MCF 10A (cell line): ENCODE measurements around the gene HORMAD2. TPM values are rescaled to one million over a fixed set of nuclear protein-coding genes. Genes with fewer than 3 reads are reported as not detected.
A peak's percentile ranks its signal among the peaks of the same experiment; 100 is the strongest.

Source experiments
- BruUV-seq: library from RNA; stranded (reverse); fragments of 400-500 nt; replicated peaks from 2 replicates; lab custom pipeline; 2021; lab: Mats Ljungman, UMichigan
- CTCF ChIA-PET: fragments of 300-600 bp; sonication (Branson Sonifier 250); formaldehyde crosslinking; extraction: SDS; loops from one replicate; lab custom pipeline; 2021; ENCODE audit warnings: antibody characterized with exemption, inconsistent platforms; lab: Yijun Ruan, JAX
- POLR2A ChIA-PET: fragments of 300-600, 350-650 bp; sonication (Branson Sonifier 250); formaldehyde crosslinking; extraction: SDS; loops from one replicate; lab custom pipeline; 2020; ENCODE audit warnings: antibody characterized with exemption, inconsistent platforms; lab: Yijun Ruan, JAX
- DNase-seq: peaks from one replicate; pipeline ENCODE4 v3.0.0-alpha.2; 2018; ENCODE audit not compliant: unreplicated experiment
- H3K27ac Mint-ChIP-seq: one replicate; pipeline ENCODE4 v1.8.0; 2022; ENCODE audit warnings: mild to moderate bottlenecking, low read depth, mixed read lengths; ENCODE audit not compliant: unreplicated experiment
- H3K27me3 Mint-ChIP-seq: one replicate; pipeline ENCODE4 v1.8.0; 2022; ENCODE audit warnings: mixed read lengths; ENCODE audit not compliant: insufficient read depth, unreplicated experiment
- H3K36me3 Mint-ChIP-seq: one replicate; pipeline ENCODE4 v1.8.0; 2022; ENCODE audit warnings: mild to moderate bottlenecking, moderate library complexity, mixed read lengths; ENCODE audit not compliant: insufficient read depth, unreplicated experiment
- H3K4me1 Mint-ChIP-seq: one replicate; pipeline ENCODE4 v1.8.0; 2022; ENCODE audit warnings: mixed read lengths; ENCODE audit not compliant: insufficient read depth, unreplicated experiment
- H3K4me3 Mint-ChIP-seq: one replicate; pipeline ENCODE4 v1.8.0; 2022; ENCODE audit warnings: mild to moderate bottlenecking, moderate library complexity, mixed read lengths; ENCODE audit not compliant: unreplicated experiment
- H3K9me3 Mint-ChIP-seq: one replicate; pipeline ENCODE4 v1.8.0; 2022; ENCODE audit warnings: mixed read lengths; ENCODE audit not compliant: unreplicated experiment
- intact Hi-C: fragments of 100-400 bp; cut with micrococcal nuclease; formaldehyde crosslinking; loops from 2 replicates; pipeline ENCODE4 v1.14.1; 2022
- total RNA-seq: library from RNA; stranded (reverse); gene quantifications from 2 replicates; pipeline ENCODE4 v1.2.3, GENCODE V29; 2022
- TF ChIP-seq, protein P1 (sequence below): fragments of 200-600 bp; IDR thresholded peaks from one replicate; pipeline ENCODE4 v1.8.0; 2022; ENCODE audit warnings: antibody characterized with exemption, mild to moderate bottlenecking; ENCODE audit not compliant: unreplicated experiment

The HORMAD2 gene
- total RNA-seq, 1 experiment from 2014 or later, result not detected

DNA sequence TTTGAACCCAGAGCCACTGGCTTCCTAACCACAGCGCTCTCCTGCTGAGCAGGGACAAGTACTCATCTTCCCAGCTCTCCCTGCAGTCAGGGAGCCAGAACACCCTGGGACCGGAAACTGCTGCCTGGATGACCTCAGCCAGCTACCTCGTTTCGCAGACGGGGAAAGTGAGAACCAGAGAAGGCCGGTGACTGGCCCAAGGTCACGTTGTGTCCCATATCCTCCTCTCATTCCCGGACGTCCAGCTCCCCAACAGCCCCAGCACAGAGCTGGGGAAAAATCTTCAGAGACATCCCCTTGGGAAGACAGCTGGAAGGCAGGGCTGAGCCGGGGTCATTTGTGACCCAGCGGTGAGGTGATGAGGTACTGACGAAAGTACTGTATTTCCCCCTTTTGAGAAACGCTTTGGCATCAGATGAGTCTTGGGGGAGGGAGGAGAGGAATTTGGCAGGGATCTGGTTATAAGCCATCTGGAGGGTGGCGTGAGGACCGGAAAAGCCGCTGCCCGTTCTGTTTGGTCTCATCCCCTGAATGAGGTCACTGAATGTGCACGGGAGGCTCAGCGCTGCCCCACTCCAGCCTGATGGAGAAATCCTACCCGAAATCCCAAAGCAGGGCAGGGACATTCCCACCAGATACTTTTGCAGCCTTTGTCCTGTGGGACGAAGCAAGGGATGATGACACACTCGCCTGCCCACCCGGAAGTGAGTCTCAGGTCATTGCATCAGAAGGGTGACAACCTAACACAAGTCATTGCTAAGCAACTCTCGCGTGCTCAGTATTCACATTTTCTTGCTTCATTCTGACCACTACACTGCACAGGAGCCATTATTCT lies 125.2 kb downstream of the HORMAD2 start:
- intact Hi-C loops, result loop anchor here (1.0 to 5.0 kb wide), 3 partner anchors 9 to 222 kb away; partner anchors contain the start of genes LIF and MTFP1
- Mint-ChIP-seq H3K4me1 (peaks cover 49% of the 10 kb centered on the region), H3K27ac (peak overlapping the region; percentile 75), H3K9me3 (peaks cover 6% of the 10 kb centered on the region), H3K4me3 (peak overlapping the region; percentile 57), H3K36me3 (no peaks in the 10 kb centered on the region), H3K27me3 (no peaks in the 10 kb centered on the region)
- TF ChIP-seq, protein P1, sequence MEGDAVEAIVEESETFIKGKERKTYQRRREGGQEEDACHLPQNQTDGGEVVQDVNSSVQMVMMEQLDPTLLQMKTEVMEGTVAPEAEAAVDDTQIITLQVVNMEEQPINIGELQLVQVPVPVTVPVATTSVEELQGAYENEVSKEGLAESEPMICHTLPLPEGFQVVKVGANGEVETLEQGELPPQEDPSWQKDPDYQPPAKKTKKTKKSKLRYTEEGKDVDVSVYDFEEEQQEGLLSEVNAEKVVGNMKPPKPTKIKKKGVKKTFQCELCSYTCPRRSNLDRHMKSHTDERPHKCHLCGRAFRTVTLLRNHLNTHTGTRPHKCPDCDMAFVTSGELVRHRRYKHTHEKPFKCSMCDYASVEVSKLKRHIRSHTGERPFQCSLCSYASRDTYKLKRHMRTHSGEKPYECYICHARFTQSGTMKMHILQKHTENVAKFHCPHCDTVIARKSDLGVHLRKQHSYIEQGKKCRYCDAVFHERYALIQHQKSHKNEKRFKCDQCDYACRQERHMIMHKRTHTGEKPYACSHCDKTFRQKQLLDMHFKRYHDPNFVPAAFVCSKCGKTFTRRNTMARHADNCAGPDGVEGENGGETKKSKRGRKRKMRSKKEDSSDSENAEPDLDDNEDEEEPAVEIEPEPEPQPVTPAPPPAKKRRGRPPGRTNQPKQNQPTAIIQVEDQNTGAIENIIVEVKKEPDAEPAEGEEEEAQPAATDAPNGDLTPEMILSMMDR, result no peak
- BruUV-seq, result TSS peak; percentile 80
- ChIA-PET POLR2A (interaction anchor here (0.6 to 2.4 kb wide), 12 partner anchors 9 to 591 kb away, joined by 3 to 15 read pairs (median 3); partner anchors contain the start of genes LIF and TBC1D10A), CTCF (interaction anchor here (0.7 to 1.7 kb wide), 2 partner anchors 97 to 164 kb away, joined by 5 read pairs; no protein-coding TSS in a partner anchor)
- DNase-seq, result peak; percentile 95

DNA sequence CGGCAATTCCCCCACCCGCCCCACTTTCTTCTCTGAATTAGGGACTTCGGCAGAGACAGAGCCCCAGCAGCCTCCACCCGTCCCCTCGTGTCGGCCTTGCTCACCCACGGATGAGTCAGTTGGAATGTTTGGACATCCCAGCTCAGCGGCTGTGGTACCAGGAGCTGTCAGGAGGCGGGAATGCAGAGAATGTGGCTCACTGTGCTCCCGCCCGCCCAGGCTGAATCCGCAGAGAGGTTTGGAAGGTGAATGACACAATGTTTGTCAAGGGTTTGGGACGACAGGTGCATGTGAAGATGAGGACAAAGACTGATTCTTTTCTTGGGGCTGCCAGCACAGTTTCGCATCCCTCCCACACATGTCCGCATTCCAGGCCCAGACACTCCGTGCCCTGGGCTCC lies 126.7 kb downstream of the HORMAD2 start:
- DNase-seq, result peak; percentile 79
- peaks cover 6% of the 10 kb centered on the region for H3K9me3 Mint-ChIP-seq
- H3K36me3 Mint-ChIP-seq, result no peaks in the 10 kb centered on the region
- BruUV-seq, result no TSS peak
- peak overlapping the region; percentile 75 for H3K27ac Mint-ChIP-seq
- H3K4me3 Mint-ChIP-seq, result no peak overlapping the region
- H3K4me1 Mint-ChIP-seq, result peaks cover 56% of the 10 kb centered on the region
- intact Hi-C loops, result loop anchor here (2.0 to 5.0 kb wide), 2 partner anchors 40 to 220 kb away; partner anchors contain the start of genes LIF and MTFP1
- ChIA-PET POLR2A (interaction anchor here (1.0 to 2.4 kb wide), 3 partner anchors 11 to 47 kb away, joined by 3 to 13 read pairs (median 3); no protein-coding TSS in a partner anchor), CTCF (no interaction called here)
- TF ChIP-seq, protein P1, result no peak
- no peaks in the 10 kb centered on the region for H3K27me3 Mint-ChIP-seq

DNA sequence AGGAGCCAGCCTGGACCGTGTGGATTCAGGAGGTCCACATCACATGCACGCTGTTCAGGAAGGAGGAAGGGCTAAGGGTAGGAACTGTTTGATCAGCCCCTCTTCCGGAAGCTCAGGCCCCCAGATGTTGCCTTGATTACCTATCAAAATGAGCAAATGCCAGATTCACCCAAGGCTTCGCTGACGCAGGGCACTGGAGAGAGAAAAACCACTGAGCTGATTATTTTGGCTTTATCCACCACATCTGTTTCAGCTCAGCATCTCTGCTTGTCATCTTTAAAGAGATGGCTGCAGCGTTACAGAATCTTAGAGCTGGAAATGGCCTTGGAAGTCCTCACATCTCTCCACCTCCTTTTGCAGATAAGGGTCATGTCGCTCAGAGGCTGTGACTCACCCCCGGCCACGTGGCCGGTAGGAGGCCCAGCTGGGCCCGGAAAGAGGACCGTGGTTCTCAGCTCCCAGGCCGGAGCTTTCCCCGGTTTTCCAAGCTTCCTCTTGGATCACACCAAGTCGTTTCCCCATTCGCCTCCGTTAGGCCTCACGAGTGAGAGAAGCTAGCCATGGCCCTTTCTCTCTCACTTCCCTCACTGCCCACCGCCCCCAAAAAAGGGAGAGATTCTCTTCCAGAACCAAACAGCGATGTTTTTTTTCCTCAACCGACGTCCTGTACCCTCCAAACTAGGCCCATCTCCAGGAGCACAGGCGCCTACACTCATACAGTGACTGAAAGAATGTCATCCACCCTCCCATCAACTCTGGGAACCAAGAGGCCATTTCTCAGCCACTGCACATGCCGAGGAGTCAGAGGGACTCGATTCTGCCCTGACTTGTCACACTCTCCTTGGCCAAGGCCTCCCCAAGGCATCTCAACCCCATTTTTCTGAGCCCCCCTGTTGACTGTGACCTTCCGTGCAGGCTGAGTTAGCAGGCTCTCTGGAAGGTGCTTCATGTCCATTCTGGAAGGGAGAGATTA lies 128.7 kb downstream of the HORMAD2 start:
- peak; percentile 52 for DNase-seq
- Mint-ChIP-seq H3K4me3 (no peak overlapping the region), H3K27me3 (no peaks in the 10 kb centered on the region), H3K4me1 (peaks cover 69% of the 10 kb centered on the region), H3K27ac (no peak overlapping the region), H3K36me3 (no peaks in the 10 kb centered on the region), H3K9me3 (peaks cover under 1% of the 10 kb centered on the region)
- ChIA-PET POLR2A (interaction anchor here (0.6 kb wide), 1 partner anchor 1528 kb away, joined by 4 read pairs; no protein-coding TSS in a partner anchor), CTCF (interaction anchor here (0.6 to 1.0 kb wide), 4 partner anchors 12 to 182 kb away, joined by 3 to 5 read pairs (median 4); no protein-coding TSS in a partner anchor)
- TF ChIP-seq, protein P1, result no peak
- BruUV-seq, result no TSS peak
- intact Hi-C loops, result loop anchor here (5.0 kb wide), 1 partner anchor 218 kb away; the partner anchor contains the start of gene MTFP1
